H9 (cell line): ENCODE measurements around the gene EHBP1. TPM values are rescaled to one million over a fixed set of nuclear protein-coding genes. Genes with fewer than 3 reads are reported as not detected.

Experiments
- DNase-seq: peaks from one replicate; pipeline ENCODE4 v3.0.0-alpha.2; 2017
- H2AFZ ChIP-seq: one replicate; pipeline ENCODE4 v1.6.1; 2013; ENCODE audit warnings: mild to moderate bottlenecking, low read length, control low read depth, moderate library complexity
- H2AK5ac ChIP-seq: 2 replicates; pipeline ENCODE4 v1.6.1; 2013; ENCODE audit warnings: low read length, control low read depth, mixed read lengths; ENCODE audit not compliant: insufficient read length
- H2BK120ac ChIP-seq: one replicate; pipeline ENCODE4 v1.6.1; 2013; ENCODE audit warnings: low read depth, mild to moderate bottlenecking, low read length, control low read depth, inconsistent platforms; ENCODE audit not compliant: poor library complexity, severe bottlenecking
- H2BK12ac ChIP-seq: 2 replicates; pipeline ENCODE4 v1.6.1; 2013; ENCODE audit warnings: low read length, control low read depth, mixed read lengths, low read depth; ENCODE audit not compliant: insufficient read length
- H2BK15ac ChIP-seq: 2 replicates; pipeline ENCODE4 v1.6.1; 2013; ENCODE audit warnings: low read depth, low read length, control low read depth
- H2BK20ac ChIP-seq: one replicate; pipeline ENCODE4 v1.6.1; 2013; ENCODE audit warnings: low read depth, mild to moderate bottlenecking, low read length, control low read depth, inconsistent platforms; ENCODE audit not compliant: poor library complexity, severe bottlenecking
- H2BK5ac ChIP-seq: 2 replicates; pipeline ENCODE4 v1.6.1; 2013; ENCODE audit warnings: low read length, control low read depth, mixed read lengths; ENCODE audit not compliant: insufficient read length
- H3K14ac ChIP-seq: 2 replicates; pipeline ENCODE4 v1.6.1; 2013; ENCODE audit warnings: low read length, control low read depth; ENCODE audit not compliant: insufficient read depth
- H3K18ac ChIP-seq: 2 replicates; pipeline ENCODE4 v1.6.1; 2013; ENCODE audit warnings: low read depth, mild to moderate bottlenecking, mixed read lengths, low read length, control low read depth; ENCODE audit not compliant: insufficient read length
- H3K23ac ChIP-seq: 2 replicates; pipeline ENCODE4 v1.6.1; 2013; ENCODE audit warnings: low read length, control low read depth, mixed read lengths, low read depth; ENCODE audit not compliant: insufficient read length
- H3K23me2 ChIP-seq: 2 replicates; pipeline ENCODE4 v1.6.1; 2013; ENCODE audit warnings: low read depth, mild to moderate bottlenecking, mixed read lengths, low read length, control low read depth; ENCODE audit not compliant: insufficient read length, poor library complexity, severe bottlenecking
- H3K27ac ChIP-seq: 2 replicates; pipeline ENCODE4 v1.5.1; 2013; ENCODE audit warnings: low read length, control low read depth, mixed read lengths, low read depth; ENCODE audit not compliant: insufficient read length
- H3K27me3 ChIP-seq: 2 replicates; pipeline ENCODE4 v1.6.1; 2013; ENCODE audit warnings: low read length, control low read depth, inconsistent platforms; ENCODE audit not compliant: insufficient read depth
- H3K4ac ChIP-seq: 2 replicates; pipeline ENCODE4 v1.6.1; 2013; ENCODE audit warnings: low read depth, mild to moderate bottlenecking, control low read depth, inconsistent platforms, low read length, moderate library complexity
- H3K4me1 ChIP-seq: 2 replicates; pipeline ENCODE4 v1.6.1; 2013; ENCODE audit warnings: low read length, control low read depth, inconsistent platforms; ENCODE audit not compliant: insufficient read depth
- H3K4me2 ChIP-seq: 2 replicates; pipeline ENCODE4 v1.6.1; 2013; ENCODE audit warnings: low read length, control low read depth, mixed read lengths; ENCODE audit not compliant: insufficient read length, insufficient read depth
- H3K56ac ChIP-seq: 2 replicates; pipeline ENCODE4 v1.6.1; 2013; ENCODE audit warnings: low read depth, mild to moderate bottlenecking, mixed read lengths, low read length, control low read depth; ENCODE audit not compliant: insufficient read length
- H3K79me1 ChIP-seq: 2 replicates; pipeline ENCODE4 v1.6.1; 2013; ENCODE audit warnings: low read depth, mild to moderate bottlenecking, moderate library complexity, low read length, control low read depth, inconsistent platforms; ENCODE audit not compliant: insufficient read depth, poor library complexity, severe bottlenecking
- H3K79me2 ChIP-seq: 2 replicates; pipeline ENCODE4 v1.6.1; 2013; ENCODE audit warnings: low read length, control low read depth, inconsistent platforms; ENCODE audit not compliant: insufficient read depth
- H3K9ac ChIP-seq: 2 replicates; pipeline ENCODE4 v1.6.1; 2013; ENCODE audit warnings: low read length, control low read depth, mixed read lengths; ENCODE audit not compliant: insufficient read length; ENCODE audit errors: extremely low read depth
- H3K9me3 ChIP-seq: one replicate; pipeline ENCODE4 v1.6.1; 2013; ENCODE audit warnings: low read depth, low read length, inconsistent platforms; ENCODE audit not compliant: control insufficient read depth
- H3T11ph ChIP-seq: one replicate; pipeline ENCODE4 v1.6.1; 2013; ENCODE audit warnings: mild to moderate bottlenecking, low read length, control low read depth, inconsistent platforms
- H4K20me1 ChIP-seq: one replicate; pipeline ENCODE4 v1.6.1; 2013; ENCODE audit not compliant: control insufficient read depth, insufficient read length, insufficient read depth
- H4K5ac ChIP-seq: 2 replicates; pipeline ENCODE4 v1.6.1; 2013; ENCODE audit warnings: low read depth, mild to moderate bottlenecking, mixed read lengths, low read length, control low read depth; ENCODE audit not compliant: insufficient read length
- H4K8ac ChIP-seq: replicated peaks from 2 replicates; pipeline ENCODE4 v1.6.1; 2013; ENCODE audit warnings: low read length, control low read depth, mixed read lengths, low read depth; ENCODE audit not compliant: insufficient read length
- H4K91ac ChIP-seq: 2 replicates; pipeline ENCODE4 v1.6.1; 2013; ENCODE audit warnings: low read depth, mild to moderate bottlenecking, moderate library complexity, mixed read lengths, low read length, control low read depth; ENCODE audit not compliant: insufficient read length
- H3K27ac Mint-ChIP-seq, 3 experiments: 2 replicates in 2 of 3; 3 replicates in 1 of 3; pipeline ENCODE4 v1.8.0; 2020 to 2021; ENCODE audit warnings: mixed read lengths in 3 of 3, mild to moderate bottlenecking in 1 of 3, moderate library complexity in 1 of 3
- H3K27me3 Mint-ChIP-seq: 2 replicates; pipeline ENCODE4 v1.8.0; 2021; ENCODE audit warnings: low read depth, mild to moderate bottlenecking, moderate library complexity, mixed read lengths
- H3K36me3 Mint-ChIP-seq, 3 experiments: 2 replicates in 2 of 3; 3 replicates in 1 of 3; pipeline ENCODE4 v1.8.0; 2020 to 2021; ENCODE audit warnings: low read depth in 3 of 3, mixed read lengths in 3 of 3; ENCODE audit not compliant: insufficient read depth in 1 of 3
- H3K4me1 Mint-ChIP-seq, 2 experiments: 2 replicates each; pipeline ENCODE4 v1.8.0; 2020; ENCODE audit warnings: mixed read lengths in 2 of 2
- H3K4me3 Mint-ChIP-seq, 2 experiments: 2 replicates in 1 of 2; 3 replicates in 1 of 2; pipeline ENCODE4 v1.8.0; 2020 to 2021; ENCODE audit warnings: mild to moderate bottlenecking in 2 of 2, mixed read lengths in 2 of 2, moderate library complexity in 1 of 2
- H3K9me3 Mint-ChIP-seq, 2 experiments: 2 replicates in 1 of 2; 3 replicates in 1 of 2; pipeline ENCODE4 v1.8.0; 2020; ENCODE audit warnings: mild to moderate bottlenecking in 2 of 2, mixed read lengths in 2 of 2, moderate library complexity in 1 of 2
- CTCF ChIP-seq: fragments of 200-600 bp; sonication (generic); conservative IDR thresholded peaks from 3 replicates; pipeline ENCODE4 v1.8.0; 2021; ENCODE audit warnings: antibody characterized with exemption, mild to moderate bottlenecking
- WGBS: extraction: QIAGEN DNeasy Blood & Tissue Kit; methylation state at CpG from one replicate; pipeline ENCODE4 v1.1.7; 2013; ENCODE audit warnings: missing lambda C conversion rate, low lambda C conversion rate, mixed read lengths; ENCODE audit not compliant: insufficient read length; ENCODE audit errors: extremely low coverage; 5-methylcytosine and 5-hydroxymethylcytosine counted together
- total RNA-seq: library from RNA; stranded (reverse); gene quantifications from 2 replicates; pipeline ENCODE4 v1.2.1, GENCODE V29; 2021

The EHBP1 gene
- total RNA-seq, 1 experiment from 2014 or later: 35.6 TPM

GRCh38 chr2:62716768-62717167 lies 11.3 kb downstream of the EHBP1 start:
- TF ChIP-seq CTCF: no peak
- no peak for DNase-seq
- no peak overlapping the region for H4K8ac ChIP-seq
- H3T11ph ChIP-seq: no peak overlapping the region
- no peak overlapping the region for H2BK5ac ChIP-seq
- no peak overlapping the region for H3K9ac ChIP-seq
- H4K5ac ChIP-seq: no peak overlapping the region
- Mint-ChIP-seq H3K4me1 (no peaks in the 10 kb centered on the region), H3K36me3 (peaks cover 4 to 15% (median 12%) of the 10 kb centered on the region in 3 experiments; a peak in 5 of 7 replicates), H3K27ac (no peak overlapping the region), H3K9me3 (no peaks in the 10 kb centered on the region; a peak in 1 of 5 replicates), H3K27me3 (no peaks in the 10 kb centered on the region), H3K4me3 (no peak overlapping the region)
- no peaks in the 10 kb centered on the region for H4K20me1 ChIP-seq
- H3K79me2 ChIP-seq: peaks cover 10% of the 10 kb centered on the region; the same call in 1 of the 2 replicates
- H3K14ac ChIP-seq: no peak overlapping the region
- no peak overlapping the region for H2BK120ac ChIP-seq
- no peak overlapping the region for H3K18ac ChIP-seq
- H3K4ac ChIP-seq: no peak overlapping the region
- H2BK12ac ChIP-seq: no peak overlapping the region
- H3K56ac ChIP-seq: no peak overlapping the region
- no peaks in the 10 kb centered on the region for H3K27me3 ChIP-seq
- H2AFZ ChIP-seq: no peak overlapping the region
- H4K91ac ChIP-seq: no peak overlapping the region
- no peak overlapping the region for H3K23ac ChIP-seq
- WGBS: no CpG with 5 or more reads among the region's 4 CpGs
- H2AK5ac ChIP-seq: no peak overlapping the region
- peaks cover 2% of the 10 kb centered on the region for H3K79me1 ChIP-seq
- H3K23me2 ChIP-seq: no peaks in the 10 kb centered on the region
- no peaks in the 10 kb centered on the region for H3K4me1 ChIP-seq
- no peak overlapping the region for H2BK20ac ChIP-seq
- no peak overlapping the region for H3K27ac ChIP-seq
- no peak overlapping the region for H3K4me2 ChIP-seq
- no peaks in the 10 kb centered on the region for H3K9me3 ChIP-seq
- H2BK15ac ChIP-seq: no peak overlapping the region
